NCI-H2081 (cell line): ENCODE results near the gene PARD3B.

ENCODE experiments used
- DNase-seq, 2 experiments: peaks; one replicate each; lab custom pipeline; 2025; lab: John Stamatoyannopoulos, UW

PARD3B gene

DNA sequence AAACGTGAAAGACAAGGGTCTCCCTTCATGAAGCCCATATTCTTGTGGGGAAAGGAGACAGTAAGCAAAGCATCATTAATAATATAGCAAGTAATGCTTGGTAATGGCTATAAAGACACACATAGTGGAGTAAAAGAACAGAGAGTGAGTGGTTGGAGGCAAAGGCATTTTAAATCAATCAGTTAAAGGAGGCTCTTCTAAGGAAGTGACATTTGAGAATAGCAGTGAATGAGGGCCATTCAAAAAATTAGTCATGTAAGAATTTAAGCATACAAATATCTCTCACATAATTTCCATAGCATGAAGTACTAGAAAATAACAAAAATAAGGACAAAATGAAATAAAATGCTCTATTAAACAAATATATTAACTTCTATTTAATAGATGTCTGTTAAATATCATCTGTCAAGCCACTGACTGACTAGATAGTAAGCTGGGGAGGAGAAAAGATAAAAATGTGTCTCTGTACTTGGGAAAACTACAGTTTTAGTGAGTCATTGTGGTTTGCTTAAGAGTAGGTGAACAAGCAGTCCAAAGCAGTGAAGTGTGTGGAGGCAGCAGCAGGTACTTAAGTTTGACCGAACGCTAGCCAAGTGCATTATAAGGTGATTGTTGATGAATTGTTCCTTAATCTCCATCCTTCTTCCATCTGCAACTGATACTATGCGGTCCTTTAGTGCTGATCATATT is 160.1 kb downstream of the PARD3B start:
- no peak for DNase-seq

DNA sequence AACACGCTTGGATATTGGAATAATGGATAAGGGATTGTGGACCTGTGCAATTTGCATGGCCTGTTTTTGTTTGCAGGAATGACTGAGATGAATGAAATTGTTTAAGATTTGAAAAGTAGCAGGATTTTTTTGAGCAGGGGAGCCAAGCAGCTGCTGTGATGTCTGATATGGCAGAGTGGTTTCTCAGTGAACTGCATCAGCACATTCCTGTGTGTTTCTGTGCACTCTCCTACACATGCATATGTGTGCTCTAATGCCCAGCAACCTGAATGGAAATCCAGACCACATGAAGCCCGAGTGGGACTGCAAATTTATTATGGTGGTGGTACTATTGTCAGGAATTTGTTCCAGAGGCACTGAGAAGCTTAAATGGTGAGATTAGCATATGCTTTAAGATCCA is 161.7 kb downstream of the PARD3B start:
- no peak for DNase-seq

DNA sequence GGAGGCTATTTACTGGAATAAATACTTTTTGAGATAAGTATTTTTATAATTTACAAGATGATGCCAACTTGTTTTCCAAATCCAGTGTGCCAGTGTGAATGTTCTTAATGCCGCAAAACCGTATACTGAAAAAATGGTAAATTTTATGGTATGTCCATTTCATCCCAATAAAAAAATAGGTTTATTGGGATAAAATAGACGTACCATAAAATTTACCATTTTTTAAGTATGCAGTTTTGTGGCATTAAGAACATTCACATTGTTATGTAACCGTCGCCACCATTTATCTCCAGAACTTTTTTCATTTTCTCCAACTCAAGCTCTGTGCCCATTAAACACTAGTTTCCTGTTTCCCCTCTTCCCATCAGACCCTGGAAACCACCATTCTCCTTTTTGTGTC is 167.9 kb downstream of the PARD3B start:
- no peak for DNase-seq

DNA sequence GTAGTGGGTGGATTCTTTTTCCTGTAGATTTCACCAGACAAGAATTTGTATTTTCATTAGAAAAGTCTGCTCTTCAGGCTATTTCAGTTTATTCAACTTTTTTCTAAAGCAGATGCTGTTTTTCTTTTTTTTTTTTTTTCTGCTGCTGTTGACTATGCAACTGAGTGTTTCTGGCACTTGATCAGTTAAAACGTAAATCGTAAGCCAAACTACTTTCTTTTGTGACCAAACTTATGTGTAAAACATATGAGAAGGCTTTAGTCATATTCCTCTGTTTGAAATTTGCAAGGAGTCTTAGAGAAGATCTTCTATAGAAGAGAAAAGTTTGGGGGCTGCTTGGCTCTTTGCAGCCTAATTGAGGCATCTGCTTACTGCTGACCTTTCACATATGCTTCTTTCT is 170.1 kb downstream of the PARD3B start:
- DNase-seq = no peak

DNA sequence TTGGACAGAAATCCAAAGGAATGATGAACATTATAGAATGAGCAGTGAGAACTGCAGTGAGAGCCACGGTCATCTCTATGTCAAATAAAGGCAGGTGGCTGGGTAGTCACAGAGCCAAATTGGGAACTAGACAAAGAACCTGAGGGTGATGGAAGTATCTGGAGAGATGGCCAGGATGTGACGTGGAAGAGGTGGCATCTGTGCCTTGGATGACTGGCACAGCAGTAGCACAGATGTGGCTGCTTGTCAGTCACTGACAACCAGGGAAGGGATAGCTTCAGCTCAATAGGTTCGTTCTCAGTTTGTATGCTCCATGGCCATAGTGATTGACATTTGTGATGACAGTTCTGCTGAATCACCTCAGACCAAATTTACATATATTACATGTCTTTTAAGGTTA is 172.3 kb downstream of the PARD3B start:
- no peak for DNase-seq

DNA sequence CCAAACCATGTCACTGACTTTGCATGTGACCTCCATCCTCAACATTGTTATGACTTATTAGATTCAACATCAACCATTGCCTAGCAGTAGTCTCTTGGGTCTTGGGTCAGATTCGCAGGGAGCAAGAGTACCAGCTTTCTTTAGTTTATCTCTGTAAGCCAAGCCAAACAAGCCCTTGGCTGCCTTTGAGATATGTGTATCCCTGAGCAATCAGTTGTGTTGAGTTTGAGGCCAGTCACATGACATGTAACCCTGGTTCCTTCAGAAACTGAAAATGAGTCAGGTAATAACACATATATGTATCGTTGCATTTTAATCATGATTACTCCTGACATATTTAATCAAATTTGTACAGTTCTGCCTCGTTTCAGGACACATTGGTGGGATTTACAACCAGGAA is 173.3 kb downstream of the PARD3B start:
- no peak for DNase-seq

DNA sequence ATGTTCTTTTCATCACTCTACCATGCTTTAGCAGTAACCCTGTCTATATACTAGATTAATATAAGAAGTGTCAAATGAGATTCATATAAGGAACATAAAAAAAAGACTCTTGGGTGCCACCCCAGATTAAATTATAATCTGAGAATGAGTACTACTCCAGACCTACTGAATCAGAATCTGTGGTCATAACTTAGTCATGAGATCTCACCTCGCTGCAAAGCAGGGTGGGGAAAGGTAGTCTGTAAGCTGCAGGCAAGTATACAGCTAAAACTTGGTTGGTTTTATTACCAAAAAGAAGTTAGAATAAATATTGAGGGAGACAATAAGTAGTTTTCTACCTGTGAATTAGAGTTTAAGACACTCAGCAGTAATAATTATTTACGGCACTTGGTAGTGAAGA is 175.6 kb downstream of the PARD3B start:
- DNase-seq = no peak

DNA sequence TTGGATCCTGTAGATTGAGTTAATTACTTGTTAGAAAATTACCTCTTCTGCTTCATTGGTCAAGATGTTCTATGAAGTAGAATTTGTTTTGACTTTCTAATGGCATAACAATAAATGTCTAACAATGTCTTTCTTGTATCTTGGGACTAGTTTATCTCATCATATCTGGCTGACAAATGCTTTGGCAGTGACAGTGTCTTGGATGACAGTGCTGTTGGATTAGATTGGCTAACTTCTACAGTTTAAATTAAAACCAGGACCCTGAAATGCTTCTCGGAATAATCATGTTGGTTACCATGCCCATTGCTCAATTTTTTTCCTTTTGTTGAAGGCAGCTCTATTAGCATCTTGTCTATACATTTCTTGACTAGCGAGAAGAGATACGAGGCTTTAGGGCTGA is 176.9 kb downstream of the PARD3B start:
- DNase-seq = no peak

- no peak for DNase-seq
These were observed 177.4 kb downstream of the PARD3B start for GRCh38 chr2:204722691-204723090.

GRCh38 chr2:204725693-204726360 is 180.6 kb downstream of the PARD3B start:
- DNase-seq = no peak

DNA sequence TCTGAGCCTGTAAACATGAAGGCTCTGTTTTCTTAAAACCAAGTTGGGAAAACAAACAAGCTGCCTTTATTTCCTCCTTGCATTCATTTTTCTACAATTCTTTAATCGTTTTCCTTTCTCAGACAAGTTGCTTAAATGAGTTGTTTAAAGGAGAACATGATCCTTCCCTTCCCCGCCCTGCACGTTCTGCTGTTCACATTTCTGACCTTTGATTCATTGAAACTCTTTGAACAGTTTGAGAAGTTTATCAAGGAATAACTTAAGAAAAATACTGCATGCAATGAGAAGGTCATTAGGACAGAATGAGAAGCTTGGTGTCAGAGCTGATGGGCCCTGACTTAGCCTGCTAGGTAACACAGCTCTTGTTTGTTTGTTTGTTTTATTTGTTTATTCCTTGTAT is 181.6 kb downstream of the PARD3B start:
- no peak for DNase-seq

- no peak for DNase-seq
These were observed 182.1 kb downstream of the PARD3B start for GRCh38 chr2:204727368-204727767.

GRCh38 chr2:204730603-204731002 is 185.3 kb downstream of the PARD3B start:
- DNase-seq = no peak

GRCh38 chr2:204732019-204732418 is 186.7 kb downstream of the PARD3B start:
- DNase-seq = no peak

DNA sequence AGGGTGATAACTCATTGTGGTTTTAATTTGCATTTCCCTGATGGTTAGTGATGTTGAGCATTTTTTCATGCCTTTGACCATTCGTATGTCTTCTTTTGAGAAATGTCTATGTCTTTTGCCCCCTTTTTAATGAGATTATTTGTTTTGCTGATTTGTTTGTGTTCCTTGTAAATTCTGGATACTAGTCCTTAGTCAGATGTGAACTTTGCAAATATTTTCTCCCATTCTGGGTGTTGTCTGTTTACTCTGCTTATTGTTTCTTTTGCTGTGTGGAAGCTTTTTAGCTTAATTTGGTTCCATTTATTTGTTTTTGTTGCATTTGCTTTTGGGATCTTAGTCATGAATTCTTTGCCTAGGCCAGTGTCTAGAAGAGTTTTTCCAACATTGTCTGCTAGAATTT is 192.0 kb downstream of the PARD3B start:
- DNase-seq = no peak

GRCh38 chr2:204738721-204739120 is 193.4 kb downstream of the PARD3B start:
- DNase-seq = no peak

DNA sequence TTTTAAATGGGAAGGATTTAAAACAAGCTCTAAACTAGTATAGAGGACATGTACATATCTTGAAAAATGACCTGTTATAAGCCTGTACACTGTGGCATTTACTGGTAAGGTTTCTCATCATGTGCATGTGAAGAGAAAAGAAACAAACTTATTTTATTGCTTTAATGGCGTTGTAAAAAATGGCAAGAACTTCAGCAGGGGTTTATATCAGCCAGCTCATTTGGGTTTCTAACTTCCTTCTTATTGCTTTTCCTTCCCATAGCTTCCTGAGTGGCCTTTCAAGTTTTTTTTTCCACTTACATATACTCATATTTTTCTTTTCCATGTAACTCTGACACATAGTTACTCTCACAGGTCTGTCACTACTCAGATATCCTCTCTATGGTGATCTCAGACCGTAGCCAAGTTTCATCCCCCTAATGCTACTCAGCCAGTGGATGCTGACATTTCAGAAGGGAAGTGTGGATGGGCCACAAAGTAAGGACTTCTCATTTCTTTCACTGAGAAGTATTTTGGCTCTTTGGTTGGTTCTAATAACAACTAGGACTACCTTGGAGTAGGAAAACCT is 198.2 kb downstream of the PARD3B start:
- DNase-seq = no peak

DNA sequence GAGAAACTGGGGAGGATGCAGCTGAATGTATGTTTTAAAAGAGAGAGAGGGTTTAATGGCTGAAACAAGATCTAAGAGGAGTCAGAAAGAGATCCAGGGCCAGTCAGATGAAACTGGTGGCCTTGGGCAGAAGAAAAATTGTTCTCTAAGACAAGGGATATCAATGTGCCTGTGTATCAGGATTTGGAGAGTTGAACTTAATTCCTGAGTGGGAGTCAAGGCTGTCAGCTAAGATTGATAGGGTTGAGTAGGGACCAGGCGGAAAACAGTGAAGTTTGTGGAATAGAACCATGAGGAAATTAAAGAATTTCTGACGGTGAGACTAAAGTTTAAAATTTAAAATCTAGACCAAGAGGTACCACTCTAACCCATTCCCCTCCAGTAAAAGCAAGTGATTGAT is 199.2 kb downstream of the PARD3B start:
- no peak for DNase-seq

DNA sequence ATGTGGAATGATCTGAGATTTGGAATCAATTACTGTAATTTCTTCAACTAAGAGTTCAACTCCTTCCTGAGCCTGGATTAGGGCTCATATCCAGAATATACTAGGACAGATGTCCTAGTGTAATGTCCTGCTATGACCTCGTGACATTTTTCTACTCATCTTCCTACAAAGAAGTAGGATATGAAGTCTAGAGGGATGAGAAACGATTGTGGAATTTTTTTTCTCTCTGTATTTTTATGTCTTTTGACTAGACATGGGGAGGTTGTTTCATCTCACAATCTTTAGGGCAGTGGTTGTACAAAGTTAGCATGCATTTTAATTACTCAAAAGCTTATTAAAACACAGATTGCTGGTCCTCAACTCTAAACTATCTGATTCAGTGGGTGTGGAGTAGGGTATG is 203.0 kb downstream of the PARD3B start:
- DNase-seq = no peak

DNA sequence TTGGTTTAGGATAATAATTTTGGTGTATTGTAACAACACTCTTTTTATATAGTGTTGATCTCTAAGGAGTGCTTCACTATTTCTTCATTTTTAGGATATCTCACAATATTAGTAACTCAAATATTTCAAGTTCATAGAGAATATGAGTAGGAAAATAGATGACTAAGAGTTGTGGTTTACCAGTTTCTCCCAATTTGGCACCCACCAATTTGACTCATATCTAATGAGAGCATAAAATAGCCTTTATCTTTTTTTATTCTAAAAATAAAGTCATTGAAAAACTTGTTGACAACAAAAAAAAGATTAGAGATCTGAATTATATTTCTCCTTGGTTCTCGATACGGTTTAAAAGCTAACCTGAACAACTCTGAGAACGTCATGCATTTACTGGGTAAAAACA is 204.0 kb downstream of the PARD3B start:
- DNase-seq = no peak

DNA sequence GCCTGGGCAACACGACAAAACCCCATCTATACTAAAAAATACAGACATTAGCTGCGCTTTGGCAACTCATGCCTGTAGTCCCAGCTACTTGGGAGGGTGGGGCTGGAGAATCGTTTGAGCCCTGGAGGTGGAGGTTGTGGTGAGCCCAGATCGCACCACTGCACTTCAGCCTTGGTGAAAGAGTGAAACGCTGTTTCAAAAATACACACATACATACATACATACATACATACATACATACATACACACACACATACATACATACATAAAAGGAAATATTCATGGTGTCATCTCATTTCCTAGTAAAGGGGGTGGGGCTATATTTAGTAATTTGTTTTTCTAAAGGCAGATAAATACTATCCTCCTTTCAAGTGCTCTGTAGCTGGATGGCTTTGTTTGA is 205.1 kb downstream of the PARD3B start:
- DNase-seq = no peak

DNA sequence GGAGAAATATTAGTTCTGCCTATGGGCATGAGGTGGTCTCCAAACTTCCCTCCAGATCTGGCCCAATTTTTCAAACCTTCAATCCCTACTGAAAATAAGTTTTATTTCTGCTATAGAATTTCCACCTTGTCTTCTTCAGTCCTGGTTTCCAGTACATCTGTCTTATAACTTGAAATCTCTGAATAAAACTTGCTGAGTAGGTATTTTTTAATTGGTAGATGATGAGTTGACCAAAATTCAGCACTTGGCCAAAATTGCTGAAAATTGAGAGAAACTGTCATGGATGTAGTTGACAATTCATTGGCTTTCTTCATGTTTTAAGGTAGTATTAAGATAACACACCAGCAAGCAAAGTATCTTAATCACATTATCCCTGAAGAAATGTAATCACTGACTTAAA is 206.2 kb downstream of the PARD3B start:
- no peak for DNase-seq

- DNase-seq = no peak
These were observed 208.6 kb downstream of the PARD3B start for GRCh38 chr2:204753841-204754240.

- DNase-seq = no peak
These were observed 209.6 kb downstream of the PARD3B start for GRCh38 chr2:204754898-204755297.
